ENCODE results near the gene FLG.
"Not testable (repeated sequence)": the region's sequence is repeated elsewhere in the genome, so short reads cannot be mapped to it uniquely, and the experiment has no call there.

FLG gene

GRCh38 chr1:152313970-152314369 is 11.1 kb downstream of the FLG start:
- no peak overlapping the region for H3K4me3 ChIP-seq (ENCODE audit: control insufficient read depth, low read depth, low read length)
- no peak for DNase-seq (ENCODE audit: low read depth)
- TF ChIP-seq CTCF (IDR thresholded peaks at IDR 0.05; ENCODE audit: control insufficient read depth, insufficient read depth, low read depth, low read length, missing control alignments): no peak

GRCh38 chr1:152313319-152313801 is 11.7 kb downstream of the FLG start:
- no peak for DNase-seq (ENCODE audit: low read depth)
- no peak overlapping the region for H3K4me3 ChIP-seq (ENCODE audit: control insufficient read depth, low read depth, low read length)
- no peak for TF ChIP-seq CTCF (IDR thresholded peaks at IDR 0.05; ENCODE audit: control insufficient read depth, insufficient read depth, low read depth, low read length, missing control alignments)

- not testable (repeated sequence) for H3K4me3 ChIP-seq (ENCODE audit: control insufficient read depth, low read depth, low read length); DNase-seq (ENCODE audit: low read depth)
Observed at GRCh38 chr1:152312169-152312568, 12.9 kb downstream of the FLG start.

GRCh38 chr1:152309955-152310354 is 15.1 kb downstream of the FLG start:
- TF ChIP-seq CTCF (IDR thresholded peaks at IDR 0.05; ENCODE audit: control insufficient read depth, insufficient read depth, low read depth, low read length, missing control alignments): no peak
- H3K4me3 ChIP-seq (ENCODE audit: control insufficient read depth, low read depth, low read length): no peak overlapping the region
- no peak for DNase-seq (ENCODE audit: low read depth)

GRCh38 chr1:152309320-152309901 is 15.6 kb downstream of the FLG start:
- DNase-seq (ENCODE audit: low read depth): not testable (repeated sequence)

GRCh38 chr1:152308758-152309157 is 16.3 kb downstream of the FLG start:
- H3K4me3 ChIP-seq (ENCODE audit: control insufficient read depth, low read depth, low read length); DNase-seq (ENCODE audit: low read depth): not testable (repeated sequence)

More at GRCh38 chr1:152309320-152309901, 15.6 kb downstream of the FLG start:
- not testable (repeated sequence) for H3K4me3 ChIP-seq (ENCODE audit: control insufficient read depth, low read depth, low read length)

- H3K4me3 ChIP-seq (ENCODE audit: control insufficient read depth, low read depth, low read length); DNase-seq (ENCODE audit: low read depth): not testable (repeated sequence)
Observed at GRCh38 chr1:152307970-152308369, 17.1 kb downstream of the FLG start.

- DNase-seq (ENCODE audit: low read depth); H3K4me3 ChIP-seq (ENCODE audit: control insufficient read depth, low read depth, low read length): not testable (repeated sequence)
Observed at GRCh38 chr1:152306123-152306522, 18.9 kb downstream of the FLG start.

- not testable (repeated sequence) for DNase-seq (ENCODE audit: low read depth); H3K4me3 ChIP-seq (ENCODE audit: control insufficient read depth, low read depth, low read length)
Observed at GRCh38 chr1:152304773-152305172, 20.3 kb downstream of the FLG start.

GRCh38 chr1:152303139-152303872 is 21.7 kb downstream of the FLG start:
- DNase-seq (ENCODE audit: low read depth); H3K4me3 ChIP-seq (ENCODE audit: control insufficient read depth, low read depth, low read length): not testable (repeated sequence)

GRCh38 chr1:152256394-152256793 is 68.6 kb downstream of the FLG start:
- H3K4me3 ChIP-seq (ENCODE audit: control insufficient read depth, low read depth, low read length): not testable (repeated sequence)

More at GRCh38 chr1:152256394-152256793, 68.6 kb downstream of the FLG start:
- not testable (repeated sequence) for DNase-seq (ENCODE audit: low read depth)

All from AG09309 (cell line).